Measurements from ENCODE around the gene PARL.

Gene PARL

GRCh38 chr3:183816681-183817510 is 67.8 kb downstream of the PARL start:
- DNase-seq = no peak
- no peak for ATAC-seq

- ATAC-seq = no peak
Observed at GRCh38 chr3:183815951-183816475, 68.7 kb downstream of the PARL start.

GRCh38 chr3:183815563-183815940 is 69.1 kb downstream of the PARL start:
- DNase-seq (no peak), ATAC-seq (no peak)

More at GRCh38 chr3:183815951-183816475, 68.7 kb downstream of the PARL start:
- DNase-seq = no peak

- no peak for ATAC-seq
- DNase-seq = no peak
Observed at GRCh38 chr3:183814240-183814639, 70.4 kb downstream of the PARL start.

- DNase-seq (no peak), ATAC-seq (no peak)
Observed at GRCh38 chr3:183812761-183813445, 71.8 kb downstream of the PARL start.

- DNase-seq (no peak), ATAC-seq (no peak)
Observed at GRCh38 chr3:183811638-183812037, 73.0 kb downstream of the PARL start.

- ATAC-seq (peak; percentile 17), DNase-seq (no peak)
Observed at GRCh38 chr3:183810643-183811594, 73.8 kb downstream of the PARL start.

- no peak for DNase-seq
- ATAC-seq = no peak
Observed at GRCh38 chr3:183809270-183809669, 75.4 kb downstream of the PARL start.

GRCh38 chr3:183808355-183808754 is 76.3 kb downstream of the PARL start:
- no peak for DNase-seq

GRCh38 chr3:183807881-183808280 is 76.8 kb downstream of the PARL start:
- ATAC-seq = no peak
- DNase-seq = no peak

More at GRCh38 chr3:183808355-183808754, 76.3 kb downstream of the PARL start:
- no peak for ATAC-seq

GRCh38 chr3:183807209-183807728 is 77.4 kb downstream of the PARL start:
- ATAC-seq (no peak), DNase-seq (no peak)

- no peak for DNase-seq
- ATAC-seq = no peak
Observed at GRCh38 chr3:183802989-183803388, 81.7 kb downstream of the PARL start.

- DNase-seq = no peak
- no peak for ATAC-seq
Observed at GRCh38 chr3:183801601-183802000, 83.1 kb downstream of the PARL start.

GRCh38 chr3:183800243-183800863 is 84.3 kb downstream of the PARL start:
- ATAC-seq (no peak), DNase-seq (no peak)

- DNase-seq (no peak), ATAC-seq (no peak)
Observed at GRCh38 chr3:183799461-183799860, 85.2 kb downstream of the PARL start.

GRCh38 chr3:183797996-183798395 is 86.7 kb downstream of the PARL start:
- DNase-seq = no peak
- ATAC-seq = no peak

- no peak for DNase-seq
- ATAC-seq = no peak
Observed at GRCh38 chr3:183796372-183796771, 88.3 kb downstream of the PARL start.

- no peak for DNase-seq
- no peak for ATAC-seq
Observed at GRCh38 chr3:183794452-183794851, 90.2 kb downstream of the PARL start.

- no peak for DNase-seq
- no peak for ATAC-seq
Observed at GRCh38 chr3:183792976-183793375, 91.7 kb downstream of the PARL start.

- DNase-seq (no peak), ATAC-seq (no peak)
Observed at GRCh38 chr3:183790700-183791099, 94.0 kb downstream of the PARL start.

GRCh38 chr3:183789826-183790225 is 94.9 kb downstream of the PARL start:
- DNase-seq (no peak), ATAC-seq (no peak)

All from stimulated activated naive CD8-positive, alpha-beta T cell treated with anti-CD3 and anti-CD28 coated beads, Interleukin-15, Interleukin-2, amounts not matched to agents 100 U/mL and 50 U/mL, for 24 hours (primary cell).